ENCODE results near the gene DIAPH2.

Gene DIAPH2

GRCh38 chrX:97066381-97066780, 381.7 kb downstream of the DIAPH2 start:
- Histone ChIP-seq H3K9me2 (replicated peaks; ENCODE audit: low read depth, low read length) (no peaks in the 10 kb centered on the region), H2AFZ (ENCODE audit: low read length) (no peak overlapping the region), H3K79me2 (ENCODE audit: insufficient read depth, low read length) (no peaks in the 10 kb centered on the region), H3K36me3 (ENCODE audit: insufficient read depth, low read length) (no peaks in the 10 kb centered on the region), H3K27me3 (ENCODE audit: insufficient read depth, low read length, poor library complexity, severe bottlenecking) (no peaks in the 10 kb centered on the region), H3K9ac (ENCODE audit: low read depth, low read length, poor library complexity, severe bottlenecking) (no peak overlapping the region), H3F3A (ENCODE audit: low read depth) (no peaks in the 10 kb centered on the region), H3K4me1 (ENCODE audit: insufficient read depth, low read length, poor library complexity, severe bottlenecking) (no peaks in the 10 kb centered on the region), H3K4me2 (ENCODE audit: low read depth, low read length, poor library complexity, severe bottlenecking) (no peak overlapping the region), H4K20me1 (ENCODE audit: insufficient read depth, low read length, poor library complexity, severe bottlenecking) (no peaks in the 10 kb centered on the region), H3K4me3 (ENCODE audit: low read length, poor library complexity, severe bottlenecking) (no peak overlapping the region), H3K9me3 (ENCODE audit: insufficient read depth, low read depth, low read length) (no peaks in the 10 kb centered on the region)
- TF ChIP-seq EZH2phosphoT487 (IDR thresholded peaks at IDR 0.05; ENCODE audit: borderline replicate concordance) (no peak), CTCF (conservative IDR thresholded peaks at IDR 0.05; ENCODE audit: low read length) (no peak)

GRCh38 chrX:97070346-97070745, 385.7 kb downstream of the DIAPH2 start:
- no peak overlapping the region for H3K9ac ChIP-seq (ENCODE audit: low read depth, low read length, poor library complexity, severe bottlenecking)
- H3K4me1 ChIP-seq (ENCODE audit: insufficient read depth, low read length, poor library complexity, severe bottlenecking): no peaks in the 10 kb centered on the region
- no peaks in the 10 kb centered on the region for H3K9me2 ChIP-seq (replicated peaks; ENCODE audit: low read depth, low read length)
- no peaks in the 10 kb centered on the region for H3K36me3 ChIP-seq (ENCODE audit: insufficient read depth, low read length)
- H3K27me3 ChIP-seq (ENCODE audit: insufficient read depth, low read length, poor library complexity, severe bottlenecking): no peaks in the 10 kb centered on the region
- no peaks in the 10 kb centered on the region for H3F3A ChIP-seq (ENCODE audit: low read depth)
- H4K20me1 ChIP-seq (ENCODE audit: insufficient read depth, low read length, poor library complexity, severe bottlenecking): no peaks in the 10 kb centered on the region
- H3K9me3 ChIP-seq (ENCODE audit: insufficient read depth, low read depth, low read length): no peaks in the 10 kb centered on the region
- H2AFZ ChIP-seq (ENCODE audit: low read length): no peak overlapping the region
- TF ChIP-seq CTCF (conservative IDR thresholded peaks at IDR 0.05; ENCODE audit: low read length) (no peak), EZH2phosphoT487 (IDR thresholded peaks at IDR 0.05; ENCODE audit: borderline replicate concordance) (no peak)
- H3K4me2 ChIP-seq (ENCODE audit: low read depth, low read length, poor library complexity, severe bottlenecking): no peak overlapping the region
- no peak overlapping the region for H3K4me3 ChIP-seq (ENCODE audit: low read length, poor library complexity, severe bottlenecking)
- no peaks in the 10 kb centered on the region for H3K79me2 ChIP-seq (ENCODE audit: insufficient read depth, low read length)

DNA sequence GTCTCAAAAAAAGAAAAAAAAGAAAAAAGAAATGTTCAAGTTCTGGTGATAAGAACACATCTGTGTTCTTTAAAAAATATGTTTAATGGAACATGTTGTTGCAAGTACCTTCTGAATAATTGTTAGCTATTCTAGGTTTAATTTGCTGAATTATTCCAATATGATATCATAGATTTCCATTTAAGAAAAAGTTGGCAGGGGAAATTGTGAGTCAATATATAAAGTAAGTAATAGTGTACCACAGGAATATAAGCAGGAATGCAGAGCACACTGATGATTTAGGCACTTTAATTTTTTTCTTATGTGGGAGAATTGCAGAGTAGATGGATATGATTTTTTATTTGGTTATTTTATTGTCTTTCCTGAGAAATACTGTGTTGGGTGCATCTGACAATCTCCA, 389.8 kb downstream of the DIAPH2 start:
- Histone ChIP-seq H3K4me1 (ENCODE audit: insufficient read depth, low read length, poor library complexity, severe bottlenecking) (no peaks in the 10 kb centered on the region), H3K4me3 (ENCODE audit: low read length, poor library complexity, severe bottlenecking) (no peak overlapping the region), H3K36me3 (ENCODE audit: insufficient read depth, low read length) (no peaks in the 10 kb centered on the region), H3K9me2 (replicated peaks; ENCODE audit: low read depth, low read length) (no peaks in the 10 kb centered on the region), H4K20me1 (ENCODE audit: insufficient read depth, low read length, poor library complexity, severe bottlenecking) (no peaks in the 10 kb centered on the region), H3K27me3 (ENCODE audit: insufficient read depth, low read length, poor library complexity, severe bottlenecking) (no peaks in the 10 kb centered on the region), H3K79me2 (ENCODE audit: insufficient read depth, low read length) (no peaks in the 10 kb centered on the region), H3F3A (ENCODE audit: low read depth) (no peaks in the 10 kb centered on the region), H2AFZ (ENCODE audit: low read length) (no peak overlapping the region), H3K9ac (ENCODE audit: low read depth, low read length, poor library complexity, severe bottlenecking) (no peak overlapping the region), H3K9me3 (ENCODE audit: insufficient read depth, low read depth, low read length) (no peaks in the 10 kb centered on the region), H3K4me2 (ENCODE audit: low read depth, low read length, poor library complexity, severe bottlenecking) (no peak overlapping the region)
- TF ChIP-seq CTCF (conservative IDR thresholded peaks at IDR 0.05; ENCODE audit: low read length) (no peak), EZH2phosphoT487 (IDR thresholded peaks at IDR 0.05; ENCODE audit: borderline replicate concordance) (no peak)
